Type B pancreatic cell (in vitro differentiated cells): ENCODE measurements around the gene TMPRSS7. TPM values are rescaled to one million over a fixed set of nuclear protein-coding genes. Genes with fewer than 3 reads are reported as not detected.
"Not testable (repeated sequence)": the region's sequence is repeated elsewhere in the genome, so short reads cannot be mapped to it uniquely, and the experiment has no call there.

ENCODE experiments used
- DNase-seq: peaks from one replicate; pipeline ENCODE4 v3.0.0; 2021; ENCODE audit warnings: mixed read lengths; ENCODE audit not compliant: unreplicated experiment; ENCODE audit errors: extremely low spot score
- H3K27ac Mint-ChIP-seq: 2 replicates; pipeline ENCODE4 v1.8.0; 2021; ENCODE audit warnings: mild to moderate bottlenecking, mixed read lengths
- H3K27me3 Mint-ChIP-seq: 2 replicates; pipeline ENCODE4 v1.8.0; 2021; ENCODE audit warnings: mixed read lengths
- H3K36me3 Mint-ChIP-seq: 2 replicates; pipeline ENCODE4 v1.8.0; 2021; ENCODE audit warnings: mixed read lengths
- H3K4me1 Mint-ChIP-seq: one replicate; pipeline ENCODE4 v1.8.0; 2021; ENCODE audit warnings: mixed read lengths; ENCODE audit not compliant: unreplicated experiment
- H3K4me3 Mint-ChIP-seq: 2 replicates; pipeline ENCODE4 v1.8.0; 2021; ENCODE audit warnings: mild to moderate bottlenecking, mixed read lengths
- H3K9me3 Mint-ChIP-seq: 2 replicates; pipeline ENCODE4 v1.8.0; 2021; ENCODE audit warnings: mixed read lengths
- CTCF ChIP-seq: fragments of 200-600 bp; sonication (generic); conservative IDR thresholded peaks from 2 replicates; pipeline ENCODE4 v1.5.0; 2021; ENCODE audit warnings: antibody characterized with exemption, mild to moderate bottlenecking
- total RNA-seq: library from RNA; stranded (reverse); gene quantifications from 2 replicates; pipeline ENCODE4 v1.2.1, GENCODE V29; 2021; ENCODE audit warnings: low replicate concordance

The TMPRSS7 gene
- total RNA-seq, 1 donor from 2014 or later = 0.48 TPM

GRCh38 chr3:112027826-112028225 lies 6.7 kb upstream of the TMPRSS7 start:
- no peaks in the 10 kb centered on the region for H3K4me1 Mint-ChIP-seq
- peaks cover 5% of the 10 kb centered on the region for H3K9me3 Mint-ChIP-seq
- no peak overlapping the region for H3K4me3 Mint-ChIP-seq
- TF ChIP-seq CTCF = no peak
- no peak for DNase-seq
- H3K27ac Mint-ChIP-seq = no peak overlapping the region
- H3K27me3 Mint-ChIP-seq = no peaks in the 10 kb centered on the region
- H3K36me3 Mint-ChIP-seq = peaks cover 3% of the 10 kb centered on the region

GRCh38 chr3:112030901-112031300 lies 3.6 kb upstream of the TMPRSS7 start:
- Mint-ChIP-seq H3K36me3 (no peaks in the 10 kb centered on the region), H3K9me3 (peaks cover 4% of the 10 kb centered on the region), H3K4me1 (peaks cover 5% of the 10 kb centered on the region), H3K4me3 (no peak overlapping the region), H3K27me3 (no peaks in the 10 kb centered on the region), H3K27ac (no peak overlapping the region)
- no peak for TF ChIP-seq CTCF
- no peak for DNase-seq

GRCh38 chr3:112032098-112032731 lies 2.3 kb upstream of the TMPRSS7 start:
- Mint-ChIP-seq H3K36me3 (no peaks in the 10 kb centered on the region), H3K27ac (no peak overlapping the region), H3K4me3 (no peak overlapping the region), H3K27me3 (no peaks in the 10 kb centered on the region), H3K4me1 (peaks cover 5% of the 10 kb centered on the region), H3K9me3 (peaks cover 4% of the 10 kb centered on the region)
- TF ChIP-seq CTCF = no peak
- no peak for DNase-seq

GRCh38 chr3:112035241-112035640 lies 705 bp downstream of the TMPRSS7 start:
- no peak for TF ChIP-seq CTCF
- Mint-ChIP-seq H3K27me3 (no peaks in the 10 kb centered on the region), H3K9me3 (peaks cover 9% of the 10 kb centered on the region), H3K36me3 (no peaks in the 10 kb centered on the region), H3K4me1 (peaks cover 5% of the 10 kb centered on the region), H3K4me3 (no peak overlapping the region), H3K27ac (no peak overlapping the region)
- DNase-seq = no peak

- not testable (repeated sequence) for H3K9me3 Mint-ChIP-seq, H3K4me1 Mint-ChIP-seq, H3K27ac Mint-ChIP-seq, H3K36me3 Mint-ChIP-seq, H3K4me3 Mint-ChIP-seq, H3K27me3 Mint-ChIP-seq, DNase-seq
These were observed 2.7 kb downstream of the TMPRSS7 start for GRCh38 chr3:112037194-112037593.

GRCh38 chr3:112038863-112039262 lies 4.3 kb downstream of the TMPRSS7 start:
- peak overlapping the region; percentile 30 for H3K27ac Mint-ChIP-seq
- no peaks in the 10 kb centered on the region for H3K27me3 Mint-ChIP-seq
- H3K4me1 Mint-ChIP-seq = peaks cover 8% of the 10 kb centered on the region
- H3K9me3 Mint-ChIP-seq = peaks cover 4% of the 10 kb centered on the region
- TF ChIP-seq CTCF = no peak
- no peak for DNase-seq
- H3K4me3 Mint-ChIP-seq = no peak overlapping the region
- H3K36me3 Mint-ChIP-seq = no peaks in the 10 kb centered on the region
